NOMO-1 (cell line): Measurements from ENCODE around the gene SLFN11.
"Not testable (repeated sequence)": the region's sequence is repeated elsewhere in the genome, so short reads cannot be mapped to it uniquely, and the experiment has no call there.

ENCODE experiments used
- DNase-seq, 2 experiments: peaks; one replicate each; lab custom pipeline; 2025; ENCODE audit not compliant: unreplicated experiment in 2 of 2; lab: John Stamatoyannopoulos, UW

The SLFN11 gene

GRCh38 chr17:35373534-35373983, at the start of gene SLFN11:
SLFN11 (minus strand) TSS chr17:35373621; CDS start chr17:35363807, 9,814 bp downstream.
- peak; percentile 75 to 83 for DNase-seq

DNA sequence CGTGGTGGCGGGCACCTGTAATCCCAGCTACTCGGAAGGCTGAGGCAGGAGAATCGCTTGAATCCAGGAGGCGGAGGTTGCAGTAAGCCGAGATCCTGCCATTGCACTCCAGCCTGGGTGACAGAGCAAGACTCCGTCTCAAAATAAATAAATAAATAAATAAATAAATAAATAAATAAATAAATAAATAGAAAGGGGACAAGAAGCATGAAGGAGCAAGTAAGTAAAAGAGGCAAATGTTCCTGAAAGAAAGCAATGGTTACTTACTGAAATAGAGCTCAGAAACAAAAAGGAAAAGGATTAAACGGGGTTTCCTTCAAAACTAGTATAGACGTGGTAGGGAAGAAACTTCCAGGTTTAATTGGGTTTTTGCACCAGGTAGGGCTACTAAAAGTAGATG, 47.6 kb upstream of the SLFN11 start:
- not testable (repeated sequence) for DNase-seq

- DNase-seq: no peak
Observed at GRCh38 chr17:35416659-35417058, 43.2 kb upstream of the SLFN11 start.

DNA sequence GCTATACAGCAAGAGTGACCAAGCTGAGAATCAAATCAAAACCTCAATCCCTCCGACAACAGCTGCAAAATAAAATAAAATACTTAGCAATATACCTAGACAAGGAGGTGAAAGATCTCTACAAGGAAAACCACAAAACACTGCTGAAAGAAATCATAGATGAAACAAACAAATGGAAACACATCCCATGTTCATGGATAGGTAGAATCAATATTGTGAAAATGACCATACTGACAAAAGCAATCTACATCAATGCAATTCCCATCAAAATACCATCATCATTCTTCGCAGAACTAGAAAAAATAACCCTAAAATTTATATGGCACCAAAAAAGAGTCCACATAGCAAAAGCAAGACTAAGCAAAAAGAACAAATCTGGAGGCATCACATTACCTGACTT, 41.3 kb upstream of the SLFN11 start:
- DNase-seq: not testable (repeated sequence)

GRCh38 chr17:35414247-35414646, 40.8 kb upstream of the SLFN11 start:
- no peak for DNase-seq

GRCh38 chr17:35407531-35407930, 34.1 kb upstream of the SLFN11 start:
- DNase-seq: no peak

DNA sequence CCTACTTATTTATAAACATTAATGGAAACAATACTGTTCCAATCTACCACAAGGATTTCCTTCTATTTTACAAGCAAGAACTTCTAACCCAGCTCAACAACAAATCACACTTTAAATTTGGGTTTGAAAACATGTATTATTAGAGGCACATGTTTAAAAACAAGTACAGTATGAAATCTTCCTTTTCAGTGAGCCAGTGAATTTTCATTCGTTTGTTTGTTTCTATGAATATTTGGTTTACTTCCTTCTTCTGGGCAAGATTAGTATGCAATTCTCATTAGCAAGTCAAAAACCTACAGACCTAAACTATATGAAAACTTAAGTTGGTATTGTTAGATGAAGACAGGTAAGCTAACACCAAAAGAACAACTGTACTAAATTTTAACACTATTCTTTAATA, 33.1 kb upstream of the SLFN11 start:
- no peak for DNase-seq

GRCh38 chr17:35404360-35404759, 30.9 kb upstream of the SLFN11 start:
- DNase-seq: no peak

- peak in 1 of 2 experiments; percentile 38 for DNase-seq
Observed at GRCh38 chr17:35393783-35394182, 20.4 kb upstream of the SLFN11 start.

DNA sequence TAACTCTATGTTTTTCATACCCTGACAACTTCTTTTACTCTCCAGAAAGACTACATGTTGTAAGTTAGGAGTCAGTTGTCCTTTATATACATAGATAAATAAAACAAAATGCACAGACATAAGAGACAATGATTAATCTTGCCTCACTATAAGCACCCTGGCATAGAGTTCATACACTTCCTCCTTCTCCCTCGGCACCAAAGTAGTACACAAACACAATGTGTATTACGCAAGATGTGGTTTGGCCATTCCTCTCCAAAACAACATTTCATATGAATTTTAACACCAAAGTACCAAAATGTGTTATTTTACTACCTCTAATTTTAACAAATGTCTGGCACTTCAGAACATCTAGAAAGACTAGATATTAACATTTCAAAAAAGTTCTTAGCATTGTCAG, 17.2 kb upstream of the SLFN11 start:
- peak; percentile 65 to 76 for DNase-seq

DNA sequence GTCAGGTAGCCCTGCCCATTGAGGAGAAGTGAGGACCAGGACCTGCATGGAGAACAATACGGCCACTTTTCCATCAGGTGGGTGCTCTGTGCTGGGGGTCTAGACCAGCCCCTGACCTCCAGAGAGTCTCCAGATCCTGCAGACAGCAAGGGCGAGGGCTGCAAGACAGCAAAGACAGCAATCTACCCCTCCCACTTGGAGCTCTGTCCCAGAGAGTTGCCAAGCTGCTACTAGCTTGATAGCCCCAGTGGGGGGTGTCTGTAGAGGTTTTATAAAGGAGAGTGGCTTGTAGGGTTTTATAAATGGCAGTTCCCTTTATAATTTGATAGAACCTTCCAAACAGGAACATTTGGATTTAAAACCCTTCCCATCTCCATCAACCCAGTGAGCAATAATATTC, 16.7 kb upstream of the SLFN11 start:
- DNase-seq: no peak

DNA sequence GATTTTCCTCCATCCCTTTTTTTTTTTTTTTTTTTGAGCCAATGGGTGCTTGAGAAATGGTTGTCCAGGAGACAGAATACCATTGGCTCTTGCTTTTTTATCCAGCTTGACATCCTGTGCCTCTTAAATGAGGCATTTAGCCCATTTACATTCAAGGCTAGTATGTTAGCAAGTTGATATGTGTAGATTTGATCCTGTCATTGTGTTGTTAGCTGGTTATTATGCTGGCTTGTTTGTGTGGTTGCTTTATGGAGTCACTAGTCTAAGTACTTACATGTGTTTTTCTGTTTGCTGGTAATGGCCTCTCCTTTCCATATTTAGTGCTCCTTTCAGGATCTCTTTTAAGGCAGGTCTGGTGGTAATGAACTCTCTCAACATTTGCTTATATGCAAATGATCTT, 14.1 kb upstream of the SLFN11 start:
- no peak for DNase-seq

DNA sequence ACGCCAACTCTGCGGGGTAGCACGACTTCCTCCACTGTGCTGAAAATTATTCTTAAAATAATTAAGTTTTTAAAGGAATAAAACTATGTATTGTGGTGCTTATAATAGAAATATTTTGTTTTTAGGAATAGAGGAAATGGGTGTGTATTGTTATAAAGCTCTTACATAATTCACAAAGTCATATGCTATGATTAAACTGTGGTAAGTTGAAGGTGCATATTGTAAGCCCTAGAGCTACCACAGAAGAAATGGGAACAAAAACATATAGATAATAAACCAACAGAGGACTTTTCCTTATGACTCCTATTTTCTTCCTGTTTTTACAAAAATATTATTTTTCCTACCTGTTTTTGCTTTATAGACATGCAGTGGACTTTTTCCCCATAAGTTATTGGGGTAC, 4.3 kb upstream of the SLFN11 start:
- DNase-seq: peak in 1 of 2 experiments; percentile 54

GRCh38 chr17:35377068-35377467, 3.6 kb upstream of the SLFN11 start:
- DNase-seq: no peak

DNA sequence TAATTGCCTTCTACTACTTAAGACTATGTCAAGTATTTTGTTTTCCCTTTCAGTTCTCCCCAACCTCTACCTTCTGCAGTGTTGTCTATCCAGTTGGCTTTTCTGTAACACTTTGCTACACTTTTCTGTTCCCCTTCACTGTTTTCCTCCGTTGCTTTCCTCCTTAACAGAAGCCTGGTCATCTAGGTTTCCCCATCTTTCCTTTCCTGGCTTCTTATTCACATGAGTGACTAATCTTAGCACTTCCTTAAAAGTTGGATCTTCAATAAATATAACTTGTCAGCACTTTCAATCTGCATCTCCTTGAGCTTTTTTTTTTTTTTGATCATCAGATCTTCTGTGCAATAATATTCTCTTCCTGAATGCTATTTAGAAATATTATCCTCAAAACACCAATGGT, 2.8 kb upstream of the SLFN11 start:
- DNase-seq: peak in 1 of 2 experiments; percentile 34

GRCh38 chr17:35374766-35375344, 1.4 kb upstream of the SLFN11 start:
- DNase-seq: no peak

DNA sequence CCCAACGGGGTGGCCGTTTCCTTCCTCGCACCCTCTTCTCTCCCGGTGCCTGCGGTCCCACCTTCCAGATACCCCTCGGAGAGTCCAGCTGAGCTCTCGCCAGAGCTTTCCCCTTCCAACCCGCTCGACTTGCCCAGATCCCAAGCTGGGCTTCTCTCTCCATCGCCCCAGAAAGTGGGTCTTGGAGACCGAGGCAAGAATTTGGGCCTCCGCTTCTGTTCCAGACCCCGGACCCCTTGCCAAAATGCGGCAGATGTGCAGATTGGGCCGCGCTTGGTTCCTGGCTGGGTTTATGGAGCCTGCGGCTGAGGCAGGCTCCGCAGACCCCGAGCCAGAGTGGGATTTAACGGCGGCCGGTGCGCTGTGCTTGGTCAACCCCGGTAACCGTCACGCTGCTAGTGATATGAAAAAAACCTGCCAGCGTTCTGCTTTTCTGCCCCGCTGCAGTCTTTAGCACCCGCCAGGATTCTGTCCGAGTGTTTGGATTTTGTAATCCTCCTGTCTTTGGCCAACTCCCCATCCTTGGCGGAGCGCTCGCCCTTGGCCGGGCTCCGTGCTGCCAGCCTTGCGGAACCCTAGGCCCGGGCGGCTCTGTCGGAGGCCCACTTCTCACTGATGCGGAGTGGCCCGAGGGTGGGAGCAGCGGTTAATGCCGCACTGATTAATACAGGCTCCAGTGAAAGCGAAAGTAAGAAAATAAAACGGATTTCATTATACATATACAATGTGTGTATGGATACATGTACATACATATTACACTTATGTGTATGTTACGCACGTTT, 754 bp upstream of the SLFN11 start:
- DNase-seq: peak; percentile 40 to 69

DNA sequence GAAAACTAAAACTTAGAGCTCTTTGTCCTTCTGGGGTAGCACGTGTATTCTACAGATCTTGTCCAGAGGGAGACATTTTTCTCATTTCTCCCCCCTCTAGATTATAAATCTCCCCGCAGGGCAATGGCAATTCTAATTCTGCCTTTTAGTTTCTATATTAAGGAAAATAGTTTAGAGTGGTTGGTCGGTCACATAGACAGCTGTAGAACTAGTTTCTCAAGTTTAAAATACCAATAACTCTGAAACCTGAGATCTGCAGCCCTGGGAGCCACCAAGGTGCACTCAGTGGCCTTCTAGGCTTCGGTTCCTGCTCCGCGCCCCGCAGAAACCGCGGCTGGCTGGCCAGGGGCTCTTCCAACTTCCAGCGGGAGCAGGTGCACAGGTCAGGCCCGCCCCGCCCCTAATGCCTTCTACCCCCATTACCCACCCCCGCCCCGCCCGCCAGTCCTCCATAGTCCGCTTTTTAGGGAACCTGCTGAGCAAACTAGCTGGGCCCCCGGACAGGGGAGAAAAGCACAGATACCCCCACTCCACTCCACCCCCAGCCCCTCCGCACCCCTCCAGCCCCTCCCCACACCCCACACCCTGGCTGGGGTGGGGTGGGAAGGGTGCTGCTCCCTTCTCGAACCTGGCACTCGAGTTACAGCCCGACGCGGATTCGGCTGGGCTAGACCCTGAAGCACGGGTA, 431 bp downstream of the SLFN11 start:
- DNase-seq: peak in 1 of 2 experiments; percentile 39

- DNase-seq: no peak
Observed at GRCh38 chr17:35371934-35372333, 1.5 kb downstream of the SLFN11 start.

GRCh38 chr17:35368081-35368830, 5.2 kb downstream of the SLFN11 start:
- peak; percentile 95 to 96 for DNase-seq

- DNase-seq: no peak
Observed at GRCh38 chr17:35361027-35361426, 12.4 kb downstream of the SLFN11 start.
